HEK293 (cell line): ENCODE measurements around the gene SF3A1.

Source experiments
- CTCF ChIA-PET: fragments of 350-600 bp; formaldehyde crosslinking; extraction: SDS; loops from one replicate; lab custom pipeline; 2021; ENCODE audit warnings: antibody characterized with exemption; lab: Yijun Ruan, JAX
- POLR2A ChIA-PET: fragments of 300-600 bp; formaldehyde crosslinking; extraction: SDS; loops from one replicate; lab custom pipeline; 2020; ENCODE audit warnings: antibody characterized with exemption, inconsistent platforms; lab: Yijun Ruan, JAX
- H3K27ac ChIP-seq: fragments of 200-500 bp; sonication (Bioruptor generic); 2 replicates; pipeline ENCODE4 v1.5.1; 2014; ENCODE audit warnings: low read depth, low read length, control low read depth, inconsistent platforms; ENCODE audit errors: extremely low read depth
- H3K36me3 ChIP-seq, 2 experiments: fragments of 200-500 bp in 1 of 2; sonication (Bioruptor generic) in 1 of 2; 1 replicate in 1 of 2; 2 replicates in 1 of 2; pipeline ENCODE4 v1.5.1; 2014 to 2017; ENCODE audit warnings: inconsistent platforms in 2 of 2, low read length in 2 of 2; ENCODE audit not compliant: control insufficient read depth in 2 of 2, insufficient read depth in 1 of 2
- H3K4me1 ChIP-seq: fragments of 200-500 bp; sonication (Bioruptor generic); 2 replicates; pipeline ENCODE4 v1.5.1; 2014; ENCODE audit warnings: mild to moderate bottlenecking, low read length, inconsistent platforms; ENCODE audit not compliant: control insufficient read depth, insufficient read depth
- H3K4me3 ChIP-seq: 2 replicates; pipeline ENCODE4 v1.5.1; 2011; ENCODE audit warnings: low read depth, mild to moderate bottlenecking, control low read depth, low read length, moderate library complexity
- H3K9me3 ChIP-seq: fragments of 200-500 bp; sonication (Bioruptor generic); 2 replicates; pipeline ENCODE4 v1.5.1; 2014; ENCODE audit warnings: low read depth, low read length, inconsistent platforms; ENCODE audit not compliant: control insufficient read depth, insufficient read depth
- CTCF ChIP-seq: fragments of 450-650 bp; formaldehyde crosslinking; IDR thresholded peaks from 2 replicates; pipeline ENCODE4 v1.5.1; 2016; ENCODE audit warnings: missing biosample characterization, missing genetic modification characterization
- GFI1B ChIP-seq: fragments of 450-650 bp; formaldehyde crosslinking; IDR thresholded peaks from 2 replicates; pipeline ENCODE4 v1.5.1; 2016; ENCODE audit warnings: missing biosample characterization, missing genetic modification characterization
- GLIS2 ChIP-seq: fragments of 450-650 bp; formaldehyde crosslinking; IDR thresholded peaks from 2 replicates; pipeline ENCODE4 v1.5.1; 2016; ENCODE audit warnings: missing biosample characterization, missing genetic modification characterization
- OSR2 ChIP-seq: fragments of 450-650 bp; formaldehyde crosslinking; IDR thresholded peaks from 2 replicates; pipeline ENCODE4 v1.5.1; 2016; ENCODE audit warnings: missing biosample characterization, missing genetic modification characterization
- PRDM4 ChIP-seq: fragments of 450-650 bp; formaldehyde crosslinking; IDR thresholded peaks from 2 replicates; pipeline ENCODE4 v1.5.1; 2017; ENCODE audit warnings: missing biosample characterization, missing genetic modification characterization
- SCRT2 ChIP-seq: fragments of 450-650 bp; formaldehyde crosslinking; IDR thresholded peaks from 2 replicates; pipeline ENCODE4 v1.5.1; 2016; ENCODE audit warnings: missing biosample characterization, missing genetic modification characterization
- SP2 ChIP-seq: fragments of 450-650 bp; formaldehyde crosslinking; IDR thresholded peaks from 2 replicates; pipeline ENCODE4 v1.5.1; 2016; ENCODE audit warnings: missing biosample characterization, missing genetic modification characterization
- TSHZ1 ChIP-seq: fragments of 450-650 bp; formaldehyde crosslinking; IDR thresholded peaks from 2 replicates; pipeline ENCODE4 v1.5.1; 2016; ENCODE audit warnings: missing biosample characterization, missing genetic modification characterization, borderline replicate concordance
- ZBTB10 ChIP-seq: fragments of 450-650 bp; formaldehyde crosslinking; IDR thresholded peaks from 2 replicates; pipeline ENCODE4 v1.5.1; 2016; ENCODE audit warnings: missing biosample characterization, missing genetic modification characterization
- ZBTB48 ChIP-seq: fragments of 450-650 bp; formaldehyde crosslinking; IDR thresholded peaks from 2 replicates; pipeline ENCODE4 v1.5.1; 2016; ENCODE audit warnings: missing biosample characterization, missing genetic modification characterization
- ZFP69B ChIP-seq: fragments of 450-650 bp; formaldehyde crosslinking; IDR thresholded peaks from 2 replicates; pipeline ENCODE4 v1.5.1; 2016; ENCODE audit warnings: missing biosample characterization, missing genetic modification characterization
- ZIC2 ChIP-seq: fragments of 450-650 bp; formaldehyde crosslinking; IDR thresholded peaks from 2 replicates; pipeline ENCODE4 v1.5.1; 2016; ENCODE audit warnings: missing biosample characterization, missing genetic modification characterization
- ZNF169 ChIP-seq: fragments of 450-650 bp; formaldehyde crosslinking; IDR thresholded peaks from 2 replicates; pipeline ENCODE4 v1.5.1; 2016; ENCODE audit warnings: missing biosample characterization, missing genetic modification characterization
- ZNF175 ChIP-seq: fragments of 450-650 bp; formaldehyde crosslinking; IDR thresholded peaks from 2 replicates; pipeline ENCODE4 v1.5.1; 2016; ENCODE audit warnings: missing biosample characterization, missing genetic modification characterization
- ZNF211 ChIP-seq: fragments of 450-650 bp; formaldehyde crosslinking; IDR thresholded peaks from 2 replicates; pipeline ENCODE4 v1.5.1; 2016; ENCODE audit warnings: low read depth, missing biosample characterization, missing genetic modification characterization
- ZNF335 ChIP-seq: fragments of 450-650 bp; formaldehyde crosslinking; conservative IDR thresholded peaks from 2 replicates; pipeline ENCODE4 v1.5.1; 2016; ENCODE audit warnings: missing biosample characterization, missing genetic modification characterization
- ZNF341 ChIP-seq: fragments of 450-650 bp; formaldehyde crosslinking; IDR thresholded peaks from 2 replicates; pipeline ENCODE4; 2016; ENCODE audit warnings: low read depth, missing biosample characterization, missing genetic modification characterization
- ZNF354C ChIP-seq: fragments of 450-650 bp; formaldehyde crosslinking; IDR thresholded peaks from 2 replicates; pipeline ENCODE4 v1.5.1; 2016; ENCODE audit warnings: missing biosample characterization, missing genetic modification characterization, low read depth, borderline replicate concordance
- ZNF423 ChIP-seq: fragments of 450-650 bp; formaldehyde crosslinking; IDR thresholded peaks from 2 replicates; pipeline ENCODE4 v1.5.1; 2016; ENCODE audit warnings: missing biosample characterization, missing genetic modification characterization
- ZNF449 ChIP-seq: fragments of 450-650 bp; formaldehyde crosslinking; IDR thresholded peaks from 2 replicates; pipeline ENCODE4 v1.5.1; 2017; ENCODE audit warnings: missing biosample characterization, mild to moderate bottlenecking, missing genetic modification characterization, moderate library complexity
- ZNF548 ChIP-seq: fragments of 450-650 bp; formaldehyde crosslinking; IDR thresholded peaks from 2 replicates; pipeline ENCODE4 v1.5.1; 2016; ENCODE audit warnings: missing biosample characterization, missing genetic modification characterization
- ZNF558 ChIP-seq: fragments of 450-650 bp; formaldehyde crosslinking; IDR thresholded peaks from 2 replicates; pipeline ENCODE4 v1.5.1; 2016; ENCODE audit warnings: missing biosample characterization, missing genetic modification characterization
- ZNF791 ChIP-seq: fragments of 450-650 bp; formaldehyde crosslinking; IDR thresholded peaks from 2 replicates; pipeline ENCODE4 v1.5.1; 2016; ENCODE audit warnings: missing biosample characterization, missing genetic modification characterization

SF3A1 gene

GRCh38 chr22:30386960-30387827, 30.5 kb upstream of the SF3A1 start, which contains the start of gene RNF215 (continued):
- TF ChIP-seq ZBTB10 (0 out of 2 replicates have a peak, but pooled peaks have one; percentile 43), PRDM4 (tag by site-specific recombination) (peak; percentile 73), ZBTB48 (tag by site-specific recombination) (peak; percentile 64), CTCF (tag by site-specific recombination) (peak; percentile 98), ZFP69B (peak; percentile 24; the same call in 1 of the 2 replicates), ZNF449 (tag by site-specific recombination) (no peak), ZNF354C (tag by site-specific recombination) (no peak), GLIS2 (tag by site-specific recombination) (peak; percentile 22; the same call in 1 of the 2 replicates), GFI1B (tag by site-specific recombination) (no peak), ZNF341 (tag by site-specific recombination) (no peak), ZIC2 (peak; percentile 76), ZNF175 (tag by site-specific recombination) (no peak)

GRCh38 chr22:30386608-30386959, 29.9 kb upstream of the SF3A1 start:
- no peaks in the 10 kb centered on the region for H3K9me3 ChIP-seq
- peak overlapping the region; percentile 62 for H3K4me3 ChIP-seq
- peaks cover 2% of the 10 kb centered on the region; the same call in 1 of the 2 replicates for H3K4me1 ChIP-seq
- peaks cover 0 to 33% of the 10 kb centered on the region in 2 experiments; a peak in 2 of 3 replicates for H3K36me3 ChIP-seq
- ChIA-PET CTCF (interaction anchor here (0.7 to 3.6 kb wide), 16 partner anchors 8 to 279 kb away, joined by 3 to 36 read pairs (median 4); partner anchors contain the start of genes CASTOR1, CCDC157, SEC14L2 and SF3A1), POLR2A (interaction anchor here (1.0 to 1.2 kb wide), 2 partner anchors 10 to 30 kb away, joined by 4 to 8 read pairs; partner anchors contain the start of genes CCDC157, SEC14L2 and SF3A1)
- peak overlapping the region; percentile 76; the same call in 1 of the 2 replicates for H3K27ac ChIP-seq
- no peak for TF ChIP-seq ZNF548
- TF ChIP-seq SCRT2 (tag by site-specific recombination): no peak
- no peak for TF ChIP-seq ZNF558 (tag by site-specific recombination)
- no peak for TF ChIP-seq ZNF169 (tag by site-specific recombination)
- TF ChIP-seq ZNF211 (tag by site-specific recombination): no peak
- no peak for TF ChIP-seq OSR2 (tag by site-specific recombination)
- no peak for TF ChIP-seq ZNF791 (tag by site-specific recombination)
- TF ChIP-seq TSHZ1 (tag by site-specific recombination): no peak
- TF ChIP-seq ZNF423 (tag by site-specific recombination): no peak
- 0 out of 2 replicates have a peak, but pooled peaks have one; percentile 4 for TF ChIP-seq SP2 (tag by site-specific recombination)
- TF ChIP-seq ZNF335: peak; percentile 16; the same call in 1 of the 2 replicates
